ENCODE measurements around the gene PAOX.

Gene PAOX

GRCh38 chr10:133350283-133350949 is 28.6 kb upstream of the PAOX start:
- no peak for DNase-seq

GRCh38 chr10:133350950-133351329 is 28.1 kb upstream of the PAOX start:
- no peak for DNase-seq

GRCh38 chr10:133351408-133352318 is 27.4 kb upstream of the PAOX start:
- no peak for DNase-seq

GRCh38 chr10:133353202-133353959 is 25.7 kb upstream of the PAOX start:
- DNase-seq: no peak

GRCh38 chr10:133353988-133354605 is 25.0 kb upstream of the PAOX start:
- DNase-seq: no peak

- DNase-seq: no peak
Observed at GRCh38 chr10:133354672-133355240, 24.3 kb upstream of the PAOX start.

GRCh38 chr10:133355266-133355665 is 23.8 kb upstream of the PAOX start:
- no peak for DNase-seq

- no peak for DNase-seq
Observed at GRCh38 chr10:133355991-133356390, 23.1 kb upstream of the PAOX start.

GRCh38 chr10:133356549-133357284 is 22.3 kb upstream of the PAOX start:
- peak; percentile 12 for DNase-seq

GRCh38 chr10:133357285-133358161 is 21.5 kb upstream of the PAOX start, which contains the start of gene FUOM:
TSS of gene FUOM (minus strand) at chr10:133358019. CDS start at chr10:133358007, 12 bp downstream.
- DNase-seq: peak; percentile 68

- DNase-seq: no peak
Observed at GRCh38 chr10:133358162-133358924, 20.7 kb upstream of the PAOX start.

GRCh38 chr10:133358925-133359310 is 20.1 kb upstream of the PAOX start:
- DNase-seq: no peak

GRCh38 chr10:133359554-133359971 is 19.5 kb upstream of the PAOX start:
- DNase-seq: no peak

GRCh38 chr10:133359972-133360610 is 19.0 kb upstream of the PAOX start:
- DNase-seq: no peak

- DNase-seq: no peak
Observed at GRCh38 chr10:133361227-133361626, 17.8 kb upstream of the PAOX start.

GRCh38 chr10:133361773-133362441 is 17.2 kb upstream of the PAOX start:
- no peak for DNase-seq

GRCh38 chr10:133362846-133363245 is 16.2 kb upstream of the PAOX start:
- no peak for DNase-seq

- no peak for DNase-seq
Observed at GRCh38 chr10:133364645-133365431, 14.2 kb upstream of the PAOX start.
